HG02571 (cell line): ENCODE measurements around the gene IRGQ.
"Not testable (repeated sequence)": the region's sequence is repeated elsewhere in the genome, so short reads cannot be mapped to it uniquely, and the experiment has no call there.

Experiments
- ATAC-seq: cut with Tn5 transposase; IDR thresholded peaks from one replicate; pipeline ENCODE4 v1.9.1; 2021; ENCODE audit warnings: mild to moderate bottlenecking, moderate library complexity; ENCODE audit not compliant: unreplicated experiment

Gene IRGQ

GRCh38 chr19:43624933-43625332 lies 29.0 kb upstream of the IRGQ start:
- ATAC-seq, result no peak

DNA sequence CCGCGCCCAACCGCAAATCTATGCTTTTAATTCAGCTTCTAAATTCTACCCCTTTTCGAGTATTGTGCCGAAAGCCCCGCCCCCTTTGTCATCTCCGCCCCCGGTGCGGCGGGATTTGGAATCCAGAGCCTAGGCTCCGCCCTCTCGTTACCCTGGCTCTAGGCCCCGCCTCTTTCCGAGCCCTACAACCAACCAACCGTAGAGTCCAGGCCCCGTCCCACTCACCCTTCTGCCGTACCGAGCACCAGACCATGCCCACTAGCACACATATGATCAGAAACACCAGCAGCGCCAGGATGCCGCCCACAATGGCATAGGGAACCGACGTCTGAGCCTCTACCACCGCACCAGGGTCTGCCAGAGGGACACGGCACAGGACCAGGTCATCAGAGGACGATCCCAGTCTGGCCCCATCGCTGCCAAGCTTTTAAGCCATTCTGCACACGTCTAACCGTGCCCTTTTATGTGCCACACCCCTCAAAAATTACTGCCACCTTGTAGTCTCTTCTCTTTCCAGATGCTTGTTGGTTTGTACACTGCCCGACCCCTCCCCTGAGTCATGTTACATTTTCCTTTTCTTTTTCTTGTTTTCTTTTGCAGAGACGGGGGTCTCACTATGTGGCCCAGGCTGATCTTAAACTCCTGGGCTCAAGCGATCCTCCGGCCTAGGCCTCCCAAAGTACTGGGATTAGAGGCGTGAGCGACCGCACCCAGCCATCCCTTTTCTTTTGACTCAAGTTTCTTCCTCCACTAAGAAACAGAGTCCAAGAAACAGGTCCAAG lies 28.1 kb upstream of the IRGQ start:
- ATAC-seq, result no peak

DNA sequence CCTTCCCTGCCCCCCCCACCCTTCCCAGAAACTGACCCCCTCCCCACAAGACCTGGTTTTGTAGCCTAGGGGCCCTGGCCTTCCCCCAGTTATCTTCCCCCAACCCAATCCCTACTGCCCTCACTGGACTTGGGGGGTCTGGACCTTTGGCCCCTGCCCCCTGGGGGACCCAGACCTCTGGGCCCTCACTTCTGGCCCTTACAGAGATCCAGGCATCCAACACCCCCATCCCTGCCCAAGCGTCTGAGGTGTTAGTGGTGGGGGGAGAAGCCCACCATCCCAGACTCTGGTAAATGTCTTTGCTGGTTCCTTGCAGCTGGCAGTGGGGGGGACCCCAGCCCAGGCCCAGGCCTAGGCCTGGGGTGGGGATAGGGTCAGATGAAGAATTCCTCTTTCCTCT lies 27.0 kb upstream of the IRGQ start:
- no peak for ATAC-seq

GRCh38 chr19:43622070-43622469 lies 26.1 kb upstream of the IRGQ start:
- no peak for ATAC-seq

DNA sequence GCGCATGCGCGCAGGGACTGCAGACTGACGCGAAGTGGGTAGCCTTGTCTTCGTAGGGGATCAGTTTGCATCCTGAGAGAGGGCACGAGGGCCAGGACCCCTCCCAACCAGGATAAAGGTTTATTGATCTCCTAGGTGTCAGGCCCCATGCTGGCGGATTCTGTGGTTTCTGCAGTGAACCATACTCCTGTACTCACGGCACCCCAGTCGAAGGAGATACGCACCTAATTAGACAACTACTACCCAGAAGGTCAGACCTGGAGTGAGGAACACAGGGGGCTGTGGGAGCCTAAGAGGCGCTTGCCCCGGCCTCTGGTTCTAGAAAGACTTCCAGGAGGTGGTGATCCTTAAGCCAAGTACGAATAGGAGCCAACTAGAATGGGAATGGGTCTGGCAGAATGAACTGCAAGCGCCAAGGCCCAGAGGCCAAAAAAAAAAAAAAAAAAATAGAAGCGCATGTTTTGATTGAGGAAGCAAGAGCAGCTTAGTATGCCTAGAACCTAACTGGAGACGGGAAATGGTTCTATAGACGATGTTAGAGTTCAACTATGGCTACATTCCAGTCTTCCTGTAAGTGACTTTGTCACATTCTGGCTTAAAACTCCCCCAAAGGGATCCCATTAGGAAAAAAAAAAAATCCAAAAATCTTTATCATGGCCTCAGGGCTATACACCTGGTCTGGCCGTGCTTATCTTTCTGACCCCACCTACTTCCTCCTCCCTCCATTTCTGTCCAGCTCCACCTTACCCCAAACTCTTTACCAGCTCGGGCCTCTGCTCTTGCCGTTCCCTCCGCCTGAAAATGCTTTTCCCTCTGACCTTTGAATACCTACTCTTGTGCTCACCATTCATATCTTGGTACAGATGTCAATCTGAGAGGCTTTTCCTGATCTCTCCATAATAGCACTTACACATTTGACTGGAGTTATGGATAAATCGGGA lies 24.4 kb upstream of the IRGQ start:
- no peak for ATAC-seq

GRCh38 chr19:43619262-43620060 lies 23.5 kb upstream of the IRGQ start, which contains the start of gene ZNF428:
Gene ZNF428, minus strand, starts transcription at chr19:43619629. Its CDS starts 5,325 bp downstream, at chr19:43614304.
- peak; percentile 74 for ATAC-seq

GRCh38 chr19:43618921-43619261 lies 23.0 kb upstream of the IRGQ start:
- peak; percentile 21 for ATAC-seq

DNA sequence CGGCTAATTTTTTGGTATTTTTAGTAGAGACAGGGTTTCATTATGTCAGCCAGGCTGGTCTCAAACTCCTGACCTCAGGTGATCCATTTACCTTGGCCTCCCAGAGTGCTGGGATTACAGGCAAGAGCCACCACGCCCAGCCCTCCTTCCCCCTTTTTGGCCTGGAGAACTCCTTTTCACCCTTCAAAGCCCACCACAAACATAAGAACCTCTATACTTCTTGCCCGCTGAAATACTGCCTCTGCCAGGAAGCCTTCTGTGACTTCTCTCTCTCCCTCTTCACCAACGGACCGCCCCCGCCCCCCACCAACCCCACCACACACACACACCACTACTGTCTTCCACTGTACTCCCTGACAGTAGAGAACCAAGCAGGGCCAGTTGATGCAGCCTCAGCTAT lies 21.0 kb upstream of the IRGQ start:
- ATAC-seq, result no peak

DNA sequence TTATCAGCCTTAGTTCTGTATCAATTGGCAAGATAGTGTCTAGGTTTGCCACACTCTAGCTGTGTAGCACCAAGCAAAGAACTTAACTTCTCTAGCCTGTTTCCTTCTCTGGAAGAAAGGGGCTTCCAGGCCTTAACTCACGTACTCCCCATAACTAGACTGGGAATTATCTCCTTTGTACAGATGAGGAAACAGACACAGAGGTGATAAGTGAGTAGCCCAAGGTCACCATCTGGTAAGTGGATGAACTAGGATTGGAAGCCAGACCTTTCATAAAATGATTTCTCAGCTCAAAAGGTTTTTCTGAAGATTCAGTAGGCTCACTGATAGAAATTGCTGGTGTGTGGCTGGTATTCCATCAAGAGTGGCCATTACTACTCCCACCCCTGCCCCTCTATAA lies 20.4 kb upstream of the IRGQ start:
- no peak for ATAC-seq

DNA sequence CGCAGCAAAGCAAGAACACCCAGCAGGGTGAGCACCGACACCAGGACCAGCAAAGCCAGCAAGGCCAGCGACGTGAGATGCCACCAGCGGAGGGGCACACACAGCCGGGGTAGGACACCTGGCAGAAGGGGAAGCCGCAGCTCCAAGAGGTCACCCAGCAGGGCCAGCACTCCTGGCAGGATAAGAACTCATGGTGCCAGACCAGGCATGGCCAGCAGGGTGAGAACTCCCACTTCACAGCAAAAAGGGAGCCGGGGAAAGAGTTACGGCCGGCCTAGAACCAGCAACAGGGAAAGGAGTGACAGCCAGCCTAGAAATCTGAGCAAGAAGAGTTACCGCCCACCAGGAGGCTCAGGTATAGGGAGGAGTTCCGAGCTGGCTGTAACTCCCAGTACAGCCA lies 16.4 kb upstream of the IRGQ start:
- no peak for ATAC-seq

GRCh38 chr19:43611788-43612187 lies 15.9 kb upstream of the IRGQ start, which contains the start of gene SRRM5:
Gene SRRM5, plus strand, starts transcription at chr19:43612088. Its CDS starts 34 bp downstream, at chr19:43612122.
- ATAC-seq, result no peak

DNA sequence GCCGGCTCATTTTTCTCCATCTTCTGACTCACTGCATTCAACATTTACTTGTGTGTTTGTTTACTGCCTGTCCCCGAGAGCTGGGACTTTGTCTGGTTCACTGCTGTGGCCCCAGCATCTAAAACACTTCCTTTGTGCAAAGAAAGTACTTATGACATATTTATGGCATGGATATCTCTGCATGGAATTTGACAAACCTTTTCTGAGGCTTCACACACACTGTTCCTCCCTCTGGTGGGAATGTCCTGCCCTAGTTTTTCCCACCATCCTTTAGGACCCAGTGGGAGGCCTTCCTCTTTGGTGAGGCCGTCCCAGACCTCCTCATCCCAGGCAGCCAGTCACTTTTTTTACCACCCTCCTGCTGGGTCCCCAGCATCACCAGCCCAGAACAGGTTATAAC lies 14.6 kb upstream of the IRGQ start:
- no peak for ATAC-seq

DNA sequence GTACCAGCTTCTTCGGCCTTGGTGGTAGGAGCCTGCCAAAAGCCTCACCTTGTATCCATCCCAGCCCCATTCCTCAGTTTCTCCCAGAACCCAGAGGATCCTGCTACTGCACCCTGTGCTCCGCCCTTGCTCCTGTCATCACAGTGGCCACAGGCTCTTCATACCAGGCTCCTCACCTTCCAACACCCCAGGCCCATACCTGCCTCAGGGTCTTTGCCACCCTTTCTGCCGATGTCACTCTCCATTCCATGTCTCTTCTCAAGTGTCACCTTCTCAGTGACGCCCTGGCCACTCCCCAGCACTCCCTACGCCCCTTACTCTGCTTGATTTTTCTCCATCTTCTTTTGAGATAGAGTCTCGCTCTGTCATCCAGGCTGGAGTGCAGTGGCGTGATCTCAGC lies 13.9 kb upstream of the IRGQ start:
- ATAC-seq, result no peak

- ATAC-seq, result no peak
These were observed 11.6 kb upstream of the IRGQ start for GRCh38 chr19:43607238-43608205.

- ATAC-seq, result no peak
These were observed 10.8 kb upstream of the IRGQ start for GRCh38 chr19:43606569-43607229.

DNA sequence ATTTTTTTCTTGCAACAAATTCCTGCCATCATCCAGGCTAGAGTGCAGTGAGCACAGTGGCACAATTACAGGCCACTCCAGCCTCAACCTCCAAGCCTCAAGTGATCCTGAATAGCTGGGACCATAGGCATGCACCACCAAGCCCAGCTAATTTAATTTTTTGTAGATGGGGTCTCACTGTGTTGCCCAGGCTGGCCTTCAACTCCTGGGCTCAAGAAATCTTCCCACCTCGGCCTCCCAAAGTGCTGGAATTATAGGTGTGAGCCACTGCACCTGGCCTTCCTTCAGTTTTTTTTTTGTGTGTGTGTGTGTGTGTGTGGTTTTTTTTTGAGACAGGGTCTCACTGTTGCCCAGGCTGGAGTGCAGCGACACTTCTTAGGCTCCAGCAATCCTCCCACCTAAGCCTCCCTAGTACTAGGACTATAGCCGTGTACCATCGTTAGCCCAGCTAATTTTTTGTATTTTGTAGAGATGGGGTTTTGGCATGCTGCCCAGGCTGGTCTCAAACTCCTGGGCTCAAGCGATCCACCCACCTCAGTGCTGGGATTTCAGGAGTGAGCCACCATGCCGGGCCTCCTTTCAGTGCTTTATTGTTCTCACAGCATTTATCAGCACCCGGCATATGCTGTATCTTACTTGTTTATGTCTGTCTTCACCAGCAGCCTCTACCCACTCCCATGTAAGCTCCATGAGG lies 10.1 kb upstream of the IRGQ start:
- ATAC-seq, result no peak

- ATAC-seq, result not testable (repeated sequence)
These were observed 4.4 kb upstream of the IRGQ start for GRCh38 chr19:43600326-43600725.

- no peak for ATAC-seq
These were observed 3.8 kb upstream of the IRGQ start for GRCh38 chr19:43599635-43600295.
